PC-3 (cell line): ENCODE measurements around the gene QRICH1. TPM values are rescaled to one million over a fixed set of nuclear protein-coding genes. Genes with fewer than 3 reads are reported as not detected.

Source experiments
- ATAC-seq: fragments of 200-7000 bp; cut with Tn5 transposase; 2 replicates; pipeline ENCODE4 v1.9.1; 2020; ENCODE audit warnings: mild to moderate bottlenecking, moderate library complexity
- BruUV-seq: library from RNA; stranded (reverse); fragments of 400-500 nt; replicated peaks from 2 replicates; lab custom pipeline; 2021; lab: Mats Ljungman, UMichigan
- CTCF ChIA-PET: fragments of 300-600 bp; sonication (Branson Sonifier 250); formaldehyde crosslinking; loops from one replicate; lab custom pipeline; 2022; ENCODE audit warnings: antibody characterized with exemption; lab: Charles Lee
- POLR2A ChIA-PET: fragments of 300-600 bp; sonication (Branson Sonifier 250); formaldehyde crosslinking; loops from one replicate; lab custom pipeline; 2022; ENCODE audit warnings: antibody characterized with exemption; ENCODE audit not compliant: unreplicated experiment; lab: Charles Lee
- DNase-seq: peaks from one replicate; pipeline ENCODE4 v3.0.0-alpha.2; 2015
- H2AFZ ChIP-seq: fragments of 300-600 bp; sonication (generic); 2 replicates; pipeline ENCODE4 v1.6.0; 2016; ENCODE audit warnings: antibody characterized with exemption, low read length
- H3F3A ChIP-seq: fragments of 300-600 bp; sonication (generic); one replicate; pipeline ENCODE4 v1.6.0; 2017; ENCODE audit warnings: antibody characterized with exemption, low read length, control low read depth, mild to moderate bottlenecking; ENCODE audit not compliant: unreplicated experiment
- H3K27ac ChIP-seq: fragments of 300-600 bp; sonication (generic); 2 replicates; pipeline ENCODE4 v1.5.1; 2016; ENCODE audit warnings: mild to moderate bottlenecking, low read length
- H3K27me3 ChIP-seq: fragments of 300-600 bp; sonication (generic); 2 replicates; pipeline ENCODE4 v1.6.1; 2016; ENCODE audit warnings: low read length, mixed read lengths
- H3K36me3 ChIP-seq: fragments of 300-600 bp; sonication (generic); 2 replicates; pipeline ENCODE4 v1.6.1; 2016; ENCODE audit warnings: low read depth, mixed run types, low read length, mixed read lengths
- H3K4me1 ChIP-seq: fragments of 300-600 bp; sonication (generic); 2 replicates; pipeline ENCODE4 v1.5.1; 2016; ENCODE audit warnings: low read length; ENCODE audit not compliant: insufficient read depth
- H3K4me2 ChIP-seq: fragments of 300-600 bp; sonication (generic); 2 replicates; pipeline ENCODE4 v1.6.0; 2016; ENCODE audit warnings: low read length
- H3K4me3 ChIP-seq: fragments of 300-600 bp; sonication (generic); 2 replicates; pipeline ENCODE4 v1.5.1; 2016; ENCODE audit warnings: mild to moderate bottlenecking, low read length, mixed read lengths
- H3K79me2 ChIP-seq: fragments of 300-600 bp; sonication (generic); 2 replicates; pipeline ENCODE4 v1.6.1; 2017; ENCODE audit warnings: low read length, mixed read lengths
- H3K9ac ChIP-seq: fragments of 300-600 bp; sonication (generic); 2 replicates; pipeline ENCODE4 v1.6.0; 2016; ENCODE audit warnings: mild to moderate bottlenecking, low read length
- H3K9me2 ChIP-seq: fragments of 300-600 bp; sonication (generic); replicated peaks from 2 replicates; pipeline ENCODE4 v1.6.1; 2016; ENCODE audit warnings: mixed run types, low read length, mixed read lengths
- H3K9me3 ChIP-seq: fragments of 300-600 bp; sonication (generic); 2 replicates; pipeline ENCODE4 v1.6.1; 2016; ENCODE audit warnings: low read length, mixed read lengths
- H4K20me1 ChIP-seq: fragments of 300-600 bp; sonication (generic); 2 replicates; pipeline ENCODE4 v1.6.1; 2016; ENCODE audit warnings: low read length, mixed read lengths
- CTCF ChIP-seq: fragments of 300-600 bp; sonication (generic); conservative IDR thresholded peaks from 2 replicates; pipeline ENCODE4 v1.5.1; 2017; ENCODE audit warnings: antibody characterized with exemption, low read depth, mild to moderate bottlenecking, low read length
- EZH2 ChIP-seq: fragments of 300-600 bp; sonication (generic); IDR thresholded peaks from one replicate; pipeline ENCODE4 v1.6.1; 2017; ENCODE audit warnings: antibody characterized with exemption, mild to moderate bottlenecking, low read length; ENCODE audit not compliant: unreplicated experiment
- EZH2phosphoT487 ChIP-seq: fragments of 300-600 bp; sonication (generic); IDR thresholded peaks from 2 replicates; pipeline ENCODE4 v1.6.1; 2018; ENCODE audit warnings: mild to moderate bottlenecking, antibody characterized with exemption, low read length, borderline replicate concordance
- intact Hi-C: fragments of 100-400 bp; cut with micrococcal nuclease; formaldehyde crosslinking; loops from 2 replicates; pipeline ENCODE4 v1.9.0; 2023
- total RNA-seq: library from RNA; depleted of rRNA; stranded (reverse); fragments of >200 nt; gene quantifications from 2 replicates; pipeline ENCODE4 v1.2.3, GENCODE V29; 2014

Gene QRICH1
- total RNA-seq, 1 experiment from 2014 or later = 90.2 TPM

GRCh38 chr3:49016414-49017228, 77.2 kb downstream of the QRICH1 start:
- peaks cover 22% of the 10 kb centered on the region; the same call in 1 of the 2 replicates for H3K4me1 ChIP-seq
- ChIA-PET POLR2A (no interaction called here), CTCF (interaction anchor here (0.6 to 1.9 kb wide), 4 partner anchors 9 to 29 kb away, joined by 3 to 14 read pairs (median 4); partner anchors contain the start of gene WDR6)
- no peak for ATAC-seq
- no peaks in the 10 kb centered on the region for H3F3A ChIP-seq
- peak overlapping the region; percentile 99 for H3K4me2 ChIP-seq
- H3K27ac ChIP-seq = no peak overlapping the region
- H3K36me3 ChIP-seq = peaks cover 29% of the 10 kb centered on the region
- no peaks in the 10 kb centered on the region for H3K9me2 ChIP-seq
- H4K20me1 ChIP-seq = peaks cover 14% of the 10 kb centered on the region
- intact Hi-C loops = no loop called here
- no peaks in the 10 kb centered on the region for H3K27me3 ChIP-seq
- TF ChIP-seq EZH2 = no peak
- no peak for TF ChIP-seq EZH2phosphoT487
- no peak for TF ChIP-seq CTCF
- no peaks in the 10 kb centered on the region for H3K9me3 ChIP-seq
- BruUV-seq = no TSS peak
- no peak overlapping the region for H2AFZ ChIP-seq
- H3K4me3 ChIP-seq = peak overlapping the region; percentile 94; the same call in 1 of the 2 replicates
- no peak for DNase-seq
- H3K9ac ChIP-seq = no peak overlapping the region
- peaks cover 47% of the 10 kb centered on the region for H3K79me2 ChIP-seq

GRCh38 chr3:49015765-49016164, 78.1 kb downstream of the QRICH1 start:
- no peaks in the 10 kb centered on the region for H3K9me2 ChIP-seq
- no peak for TF ChIP-seq EZH2
- no peak for TF ChIP-seq CTCF
- TF ChIP-seq EZH2phosphoT487 = no peak
- ChIA-PET POLR2A (interaction anchor here (1.2 kb wide), 1 partner anchor 9 kb away, joined by 3 read pairs; the partner anchor contains the start of gene WDR6), CTCF (interaction anchor here (0.8 kb wide), 1 partner anchor 28 kb away, joined by 3 read pairs; no protein-coding TSS in a partner anchor)
- H3F3A ChIP-seq = no peaks in the 10 kb centered on the region
- BruUV-seq = no TSS peak
- H3K4me3 ChIP-seq = no peak overlapping the region
- peaks cover 50% of the 10 kb centered on the region for H3K79me2 ChIP-seq
- H3K9ac ChIP-seq = no peak overlapping the region
- DNase-seq = no peak
- intact Hi-C loops = loop anchor here (2.0 kb wide), 1 partner anchor 27 kb away; no protein-coding TSS in a partner anchor
- H3K4me2 ChIP-seq = no peak overlapping the region
- peaks cover 22% of the 10 kb centered on the region; the same call in 1 of the 2 replicates for H3K4me1 ChIP-seq
- H3K27ac ChIP-seq = no peak overlapping the region
- ATAC-seq = no peak
- H3K36me3 ChIP-seq = peaks cover 32% of the 10 kb centered on the region
- H3K27me3 ChIP-seq = no peaks in the 10 kb centered on the region
- no peak overlapping the region for H2AFZ ChIP-seq
- H4K20me1 ChIP-seq = peaks cover 18% of the 10 kb centered on the region
- H3K9me3 ChIP-seq = no peaks in the 10 kb centered on the region
